GM21786 (cell line): ENCODE results near the gene SNAP91.
"Not testable (repeated sequence)": the region's sequence is repeated elsewhere in the genome, so short reads cannot be mapped to it uniquely, and the experiment has no call there.

Experiments
- ATAC-seq: cut with Tn5 transposase; IDR thresholded peaks from one replicate; pipeline ENCODE4 v1.9.1; 2021; ENCODE audit not compliant: unreplicated experiment

SNAP91 gene

GRCh38 chr6:83708970-83709747 lies at the start of gene SNAP91:
TSS of gene SNAP91 (minus strand) at chr6:83709101. CDS start at chr6:83707927, 1,174 bp downstream.
- ATAC-seq = peak; percentile 53

DNA sequence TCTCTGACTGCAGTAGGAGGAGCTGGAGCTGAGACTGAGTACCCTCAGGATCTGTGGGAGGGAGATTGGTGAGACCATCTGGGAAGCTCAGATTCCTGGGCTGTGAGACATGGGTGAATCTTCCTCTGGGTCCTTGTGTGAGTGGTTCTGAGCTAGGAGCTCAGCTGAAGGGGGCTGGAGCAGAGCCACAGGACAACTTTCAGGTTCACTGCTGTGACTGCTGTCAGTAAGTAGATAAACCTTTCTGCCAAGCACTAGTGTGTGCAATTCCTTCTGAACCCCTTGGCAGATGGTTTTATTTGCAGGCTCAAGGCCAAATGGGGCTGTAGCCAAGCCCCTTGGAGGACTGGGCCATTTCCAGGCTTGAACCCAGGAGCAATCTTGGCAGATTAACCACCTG lies 49.6 kb upstream of the SNAP91 start:
- ATAC-seq = no peak

DNA sequence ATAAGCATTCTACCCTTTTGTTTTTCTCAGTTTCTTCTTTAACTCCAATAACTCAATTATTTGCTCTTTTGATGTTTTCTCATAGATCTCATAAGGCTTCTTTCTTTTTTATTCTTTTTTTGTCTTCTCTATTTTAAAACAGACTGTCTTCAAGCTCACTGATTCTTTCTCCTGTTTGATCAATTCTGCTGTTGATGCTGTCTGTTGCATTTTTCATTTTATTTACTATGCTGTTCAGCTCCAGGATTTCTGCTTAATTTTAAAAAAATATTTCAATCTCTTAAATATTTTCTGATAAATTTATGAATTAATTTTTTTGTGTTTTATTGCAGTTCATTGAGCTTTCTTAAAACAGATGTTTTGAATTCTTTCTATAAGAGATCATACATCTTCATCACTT lies 48.1 kb upstream of the SNAP91 start:
- no peak for ATAC-seq

DNA sequence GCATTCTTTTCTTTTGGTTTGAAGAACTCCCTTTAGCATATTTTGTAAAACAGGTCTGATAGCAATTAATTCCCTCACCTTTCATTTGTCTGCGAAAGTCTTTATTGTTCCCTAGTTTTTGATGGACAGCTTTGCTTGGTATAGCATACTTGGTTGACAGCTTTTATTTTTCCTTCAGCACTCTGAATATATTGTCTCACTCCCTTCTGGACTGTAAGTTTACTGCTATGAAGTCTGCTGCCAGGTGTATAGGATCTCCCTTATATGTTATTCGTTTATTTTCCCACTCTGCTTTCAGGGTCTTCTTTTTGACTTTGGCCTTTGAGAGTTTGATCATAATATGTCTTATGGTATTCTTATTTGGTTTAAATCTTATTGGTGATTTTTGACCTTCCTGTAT lies 47.7 kb upstream of the SNAP91 start:
- ATAC-seq = no peak

DNA sequence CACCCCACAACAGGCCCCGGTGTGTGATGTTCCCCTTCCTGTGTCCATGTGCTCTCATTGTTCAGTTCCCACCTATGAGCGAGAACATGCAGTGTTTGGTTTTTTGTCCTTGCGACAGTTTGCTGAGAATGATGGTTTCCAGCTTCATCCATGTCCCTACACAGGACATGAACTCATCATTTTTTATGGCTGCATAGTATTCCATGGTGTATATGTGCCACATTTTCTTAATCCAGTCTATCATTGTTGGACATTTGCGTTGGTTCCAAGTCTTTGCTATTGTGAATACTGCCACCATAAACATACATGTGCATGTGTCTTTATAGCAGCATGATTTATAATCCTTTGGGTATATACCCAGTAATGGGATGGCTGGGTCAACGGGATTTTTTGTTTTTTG lies 43.5 kb upstream of the SNAP91 start:
- not testable (repeated sequence) for ATAC-seq

DNA sequence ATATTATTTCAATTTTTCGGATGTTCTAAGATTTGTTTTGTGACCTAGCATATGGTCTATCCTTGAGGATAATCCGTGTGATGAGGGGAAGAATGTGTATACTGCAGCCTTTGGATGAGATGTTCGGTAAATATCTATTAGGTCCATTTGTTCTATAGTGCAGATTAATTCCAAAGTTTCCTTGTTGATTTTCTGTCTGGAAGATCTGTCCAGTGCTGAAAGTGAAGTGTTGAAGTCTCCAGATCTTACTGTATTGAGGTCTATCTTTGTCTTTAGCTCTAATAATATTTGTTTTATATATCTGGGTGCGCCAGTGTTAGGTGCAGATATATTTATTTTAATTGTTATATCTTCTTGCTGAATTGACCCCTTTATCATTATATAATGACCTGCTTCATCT lies 32.2 kb upstream of the SNAP91 start:
- no peak for ATAC-seq

GRCh38 chr6:83735461-83735860 lies 26.6 kb upstream of the SNAP91 start:
- ATAC-seq = no peak

GRCh38 chr6:83729871-83730270 lies 21.0 kb upstream of the SNAP91 start:
- no peak for ATAC-seq

DNA sequence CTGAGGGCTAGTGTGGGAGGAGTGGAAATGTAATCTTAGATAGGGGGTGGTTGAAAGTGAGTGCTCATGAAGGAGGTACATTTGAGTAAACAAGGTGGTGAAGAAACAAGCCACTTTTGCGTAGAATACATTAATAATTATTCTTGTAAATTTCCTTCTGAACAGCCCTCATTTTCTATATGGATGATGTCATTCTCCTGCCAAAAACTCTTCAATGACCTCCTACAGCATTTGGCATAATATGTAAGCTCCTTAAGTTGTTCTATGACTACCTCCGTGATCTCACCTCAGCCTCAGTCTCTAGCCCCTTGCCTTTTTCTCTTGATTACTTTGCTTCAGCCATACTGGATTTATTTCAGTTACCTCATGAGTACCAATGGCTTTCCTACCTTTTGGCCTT lies 14.0 kb upstream of the SNAP91 start:
- no peak for ATAC-seq

- no peak for ATAC-seq
Measured at GRCh38 chr6:83717809-83718208, 8.9 kb upstream of the SNAP91 start.

DNA sequence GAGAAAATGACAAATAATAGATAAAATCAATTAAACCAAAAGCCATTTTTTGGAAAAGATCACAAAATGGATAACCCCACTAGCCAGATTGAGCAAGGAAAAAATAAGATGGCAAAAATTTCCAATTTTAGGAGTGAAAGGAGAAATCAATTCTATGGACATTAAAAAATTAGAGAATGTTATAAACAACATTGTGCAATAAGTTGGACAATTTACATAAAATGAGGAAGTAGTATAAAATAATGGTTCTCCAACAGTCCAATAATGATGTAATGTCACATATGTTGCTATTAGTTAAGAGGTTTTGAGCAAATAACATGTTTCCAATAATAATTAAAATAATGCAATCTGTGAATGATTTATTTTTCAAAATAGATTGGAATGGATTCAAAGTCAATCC lies 3.1 kb upstream of the SNAP91 start:
- ATAC-seq = no peak

- no peak for ATAC-seq
Measured at GRCh38 chr6:83709748-83710050, 798 bp upstream of the SNAP91 start.

DNA sequence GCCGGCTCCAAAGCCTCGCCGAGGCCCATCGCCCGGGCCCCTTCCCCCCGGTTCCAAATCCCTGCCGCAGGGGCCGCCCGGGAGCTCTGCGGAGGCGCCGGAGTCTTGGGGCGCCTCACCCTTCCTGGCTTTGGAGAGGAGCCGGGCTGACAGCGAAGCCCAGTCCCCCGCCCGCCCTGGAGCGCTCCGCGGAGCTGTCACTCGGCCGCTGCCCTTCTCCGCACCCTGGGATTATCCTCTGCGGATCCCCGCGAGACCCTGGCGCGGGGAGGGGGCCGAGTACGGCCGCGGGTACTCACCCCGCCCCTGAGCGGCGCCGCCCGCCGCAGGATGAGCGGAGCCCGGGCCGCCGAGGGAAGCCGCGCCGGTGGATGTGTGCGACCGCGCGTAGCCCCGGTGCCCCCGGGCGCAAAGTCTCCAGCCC lies 343 bp downstream of the SNAP91 start:
- peak; percentile 30 for ATAC-seq

- ATAC-seq = peak; percentile 11
Measured at GRCh38 chr6:83707829-83708545, 914 bp downstream of the SNAP91 start.

GRCh38 chr6:83702749-83703148 lies 6.2 kb downstream of the SNAP91 start:
- no peak for ATAC-seq

- ATAC-seq = no peak
Measured at GRCh38 chr6:83702077-83702476, 6.8 kb downstream of the SNAP91 start.

- ATAC-seq = no peak
Measured at GRCh38 chr6:83696674-83697073, 12.2 kb downstream of the SNAP91 start.

- no peak for ATAC-seq
Measured at GRCh38 chr6:83685481-83685880, 23.4 kb downstream of the SNAP91 start.

DNA sequence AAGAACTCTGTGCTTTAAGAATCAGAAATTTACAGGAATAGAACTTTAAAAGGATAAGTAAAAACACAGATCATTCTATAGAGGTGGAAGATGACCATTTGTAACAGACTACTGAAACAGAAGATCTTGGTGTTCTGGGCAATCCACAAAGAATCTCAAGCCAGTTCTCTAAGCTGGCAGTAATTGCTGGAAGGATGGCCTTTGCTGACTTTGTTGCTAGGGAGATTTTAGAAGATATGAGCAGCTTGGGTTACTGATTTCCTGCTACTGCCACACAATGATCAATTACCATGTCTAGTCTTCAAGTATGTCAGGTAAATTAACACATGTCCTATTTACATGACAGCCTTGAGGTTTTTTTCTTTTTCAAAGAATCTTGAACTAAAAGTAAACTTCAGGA lies 31.1 kb downstream of the SNAP91 start:
- ATAC-seq = no peak

DNA sequence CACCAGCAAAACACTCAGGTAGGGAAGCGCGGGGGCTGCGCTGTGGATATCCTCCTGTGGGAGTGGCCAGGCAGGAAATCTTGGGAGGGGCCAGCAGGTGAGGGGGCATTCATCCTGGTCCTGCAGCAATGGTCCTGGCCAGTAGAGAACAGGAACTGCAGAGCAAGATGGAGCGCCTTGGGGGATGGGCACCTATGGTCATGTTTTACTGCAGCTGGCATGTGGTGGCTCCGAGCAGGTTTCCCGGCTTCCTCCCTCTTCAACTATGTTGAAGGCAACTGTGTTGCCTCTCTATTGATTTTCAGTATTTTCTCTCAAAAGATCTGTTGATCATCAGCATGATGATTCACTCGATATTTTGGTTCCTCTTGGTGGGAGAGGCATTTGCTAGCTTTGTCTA lies 70.9 kb downstream of the SNAP91 start:
- ATAC-seq = no peak

DNA sequence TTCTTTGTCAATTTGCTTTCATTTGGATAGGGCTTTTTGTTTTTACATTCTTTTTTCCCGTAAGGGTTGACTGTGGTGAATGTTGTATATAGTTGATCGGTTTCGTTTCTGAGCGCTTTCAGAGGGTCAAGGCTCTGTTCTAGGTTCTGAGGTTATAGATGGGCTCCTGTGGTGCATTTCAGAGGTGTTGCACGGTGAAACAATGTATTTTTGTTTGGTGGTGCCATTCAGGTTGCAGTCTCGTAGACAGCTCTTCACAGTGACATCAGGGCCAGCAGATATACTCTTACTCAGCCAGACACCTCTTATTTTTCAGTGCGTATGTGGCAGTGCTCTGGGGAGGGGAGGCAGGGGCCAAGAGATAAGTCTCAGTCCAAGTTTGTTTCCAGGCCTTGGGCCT lies 72.1 kb downstream of the SNAP91 start:
- ATAC-seq = no peak

DNA sequence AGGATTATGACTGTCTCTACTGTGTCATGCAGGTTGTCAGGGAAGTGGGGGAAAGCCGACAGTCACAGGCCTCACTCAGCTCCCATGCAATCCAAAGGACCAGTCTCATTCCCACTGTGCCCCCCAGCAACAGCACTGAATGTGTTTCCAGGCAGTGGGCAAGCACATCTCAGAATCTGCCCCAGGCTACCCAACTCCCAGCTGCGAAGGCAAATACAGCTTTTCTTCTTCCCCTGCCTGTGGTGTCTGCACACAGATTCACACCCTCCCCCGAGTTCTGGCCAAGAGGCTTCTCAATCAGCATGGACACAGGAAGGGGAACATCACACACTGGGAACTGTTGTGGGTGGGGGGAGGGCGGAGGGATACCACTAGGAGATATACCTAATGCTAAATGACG lies 75.3 kb downstream of the SNAP91 start:
- no peak for ATAC-seq

- peak; percentile 51 for ATAC-seq
Measured at GRCh38 chr6:83633149-83633548, 75.8 kb downstream of the SNAP91 start.
